Measurements from ENCODE around the gene ZBTB20. TPM values are rescaled to one million over a fixed set of nuclear protein-coding genes. Genes with fewer than 3 reads are reported as not detected.

ZBTB20 gene
- total and polyA plus RNA-seq, 4 donors, result 0.88 to 83.2 (median 20.4) TPM

GRCh38 chr3:115154611-115155010 lies 7.5 kb upstream of the ZBTB20 start:
- TF ChIP-seq HNF4G (IDR thresholded peaks at IDR 0.05), result no peak
- TF ChIP-seq, protein P1, sequence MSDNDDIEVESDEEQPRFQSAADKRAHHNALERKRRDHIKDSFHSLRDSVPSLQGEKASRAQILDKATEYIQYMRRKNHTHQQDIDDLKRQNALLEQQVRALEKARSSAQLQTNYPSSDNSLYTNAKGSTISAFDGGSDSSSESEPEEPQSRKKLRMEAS (IDR thresholded peaks at IDR 0.05), result no peak
- no peak for TF ChIP-seq SP1 (IDR thresholded peaks at IDR 0.05)
- TF ChIP-seq EGR1 (IDR thresholded peaks at IDR 0.05; ENCODE audit: low read depth in 2 of 2), result no peak
- no peak for TF ChIP-seq JUND (IDR thresholded peaks at IDR 0.05)
- no peak for TF ChIP-seq YY1 (IDR thresholded peaks at IDR 0.05)
- TF ChIP-seq GABPA (IDR thresholded peaks at IDR 0.05 in 1 of 2, conservative IDR thresholded peaks at IDR 0.05 in 1 of 2), result no peak
- no peak for TF ChIP-seq REST (IDR thresholded peaks at IDR 0.05)
- no peak for TF ChIP-seq FOXA1 (IDR thresholded peaks at IDR 0.05)
- 82% methylated on average over 3 of the region's 3 CpGs for WGBS
- H3K27ac ChIP-seq (ENCODE audit: low read depth in 1 of 2, low read length in 2 of 2), result no peak overlapping the region

DNA sequence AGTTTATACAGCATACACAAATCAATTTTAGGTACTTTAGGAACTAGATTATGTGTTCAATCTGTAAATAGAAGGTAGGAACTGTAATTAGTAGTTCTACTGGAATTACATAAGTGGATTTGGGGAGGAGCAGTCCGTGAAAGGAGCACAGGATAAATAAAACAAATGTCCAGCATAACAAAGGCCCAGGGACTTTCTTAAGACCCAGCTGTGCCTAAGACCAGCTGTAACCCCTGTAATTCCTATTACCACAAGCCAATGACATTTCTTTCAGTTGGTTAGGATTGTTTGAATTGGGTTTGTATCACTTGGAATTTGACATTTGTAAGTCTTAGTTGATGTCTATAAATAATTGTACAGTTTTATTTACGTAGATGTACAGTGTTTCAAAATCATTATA lies 4.8 kb upstream of the ZBTB20 start:
- no peak overlapping the region for H3K9ac ChIP-seq (ENCODE audit: low read depth in 1 of 2, low read length in 2 of 2)
- DNase-seq (ENCODE audit: low spot score), result no peak
- no peaks in the 10 kb centered on the region for H3K36me3 ChIP-seq (ENCODE audit: control insufficient read depth in 4 of 4, insufficient read depth in 3 of 4, low read depth in 1 of 4, low read length in 3 of 4)
- 80% methylated on average over 2 of the region's 2 CpGs for WGBS
- H3K4me3 ChIP-seq (ENCODE audit: low read depth in 1 of 3, low read length in 3 of 3), result no peak overlapping the region
- peaks cover 0 to 4% (median 2%) of the 10 kb centered on the region in 4 donors for H3K4me1 ChIP-seq (ENCODE audit: control insufficient read depth in 4 of 4, insufficient read depth in 4 of 4, low read length in 3 of 4)
- TF ChIP-seq YY1 (IDR thresholded peaks at IDR 0.05), result no peak
- TF ChIP-seq REST (IDR thresholded peaks at IDR 0.05), result no peak
- TF ChIP-seq, protein P2, sequence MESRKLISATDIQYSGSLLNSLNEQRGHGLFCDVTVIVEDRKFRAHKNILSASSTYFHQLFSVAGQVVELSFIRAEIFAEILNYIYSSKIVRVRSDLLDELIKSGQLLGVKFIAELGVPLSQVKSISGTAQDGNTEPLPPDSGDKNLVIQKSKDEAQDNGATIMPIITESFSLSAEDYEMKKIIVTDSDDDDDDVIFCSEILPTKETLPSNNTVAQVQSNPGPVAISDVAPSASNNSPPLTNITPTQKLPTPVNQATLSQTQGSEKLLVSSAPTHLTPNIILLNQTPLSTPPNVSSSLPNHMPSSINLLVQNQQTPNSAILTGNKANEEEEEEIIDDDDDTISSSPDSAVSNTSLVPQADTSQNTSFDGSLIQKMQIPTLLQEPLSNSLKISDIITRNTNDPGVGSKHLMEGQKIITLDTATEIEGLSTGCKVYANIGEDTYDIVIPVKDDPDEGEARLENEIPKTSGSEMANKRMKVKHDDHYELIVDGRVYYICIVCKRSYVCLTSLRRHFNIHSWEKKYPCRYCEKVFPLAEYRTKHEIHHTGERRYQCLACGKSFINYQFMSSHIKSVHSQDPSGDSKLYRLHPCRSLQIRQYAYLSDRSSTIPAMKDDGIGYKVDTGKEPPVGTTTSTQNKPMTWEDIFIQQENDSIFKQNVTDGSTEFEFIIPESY (IDR thresholded peaks at IDR 0.05), result no peak
- TF ChIP-seq JUND (IDR thresholded peaks at IDR 0.05), result no peak
- no peak for TF ChIP-seq RAD21 (IDR thresholded peaks at IDR 0.05)
- TF ChIP-seq GABPA (IDR thresholded peaks at IDR 0.05 in 1 of 2, conservative IDR thresholded peaks at IDR 0.05 in 1 of 2), result no peak
- no peak for TF ChIP-seq FOXA2 (IDR thresholded peaks at IDR 0.05)
- TF ChIP-seq HNF4A (conservative IDR thresholded peaks at IDR 0.05), result no peak
- no peak for TF ChIP-seq HNF4G (IDR thresholded peaks at IDR 0.05)
- no peak for TF ChIP-seq NR2F2 (IDR thresholded peaks at IDR 0.05)
- TF ChIP-seq EGR1 (IDR thresholded peaks at IDR 0.05; ENCODE audit: low read depth in 2 of 2), result no peak
- TF ChIP-seq TAF1 (conservative IDR thresholded peaks at IDR 0.05), result no peak
- TF ChIP-seq, protein P3, sequence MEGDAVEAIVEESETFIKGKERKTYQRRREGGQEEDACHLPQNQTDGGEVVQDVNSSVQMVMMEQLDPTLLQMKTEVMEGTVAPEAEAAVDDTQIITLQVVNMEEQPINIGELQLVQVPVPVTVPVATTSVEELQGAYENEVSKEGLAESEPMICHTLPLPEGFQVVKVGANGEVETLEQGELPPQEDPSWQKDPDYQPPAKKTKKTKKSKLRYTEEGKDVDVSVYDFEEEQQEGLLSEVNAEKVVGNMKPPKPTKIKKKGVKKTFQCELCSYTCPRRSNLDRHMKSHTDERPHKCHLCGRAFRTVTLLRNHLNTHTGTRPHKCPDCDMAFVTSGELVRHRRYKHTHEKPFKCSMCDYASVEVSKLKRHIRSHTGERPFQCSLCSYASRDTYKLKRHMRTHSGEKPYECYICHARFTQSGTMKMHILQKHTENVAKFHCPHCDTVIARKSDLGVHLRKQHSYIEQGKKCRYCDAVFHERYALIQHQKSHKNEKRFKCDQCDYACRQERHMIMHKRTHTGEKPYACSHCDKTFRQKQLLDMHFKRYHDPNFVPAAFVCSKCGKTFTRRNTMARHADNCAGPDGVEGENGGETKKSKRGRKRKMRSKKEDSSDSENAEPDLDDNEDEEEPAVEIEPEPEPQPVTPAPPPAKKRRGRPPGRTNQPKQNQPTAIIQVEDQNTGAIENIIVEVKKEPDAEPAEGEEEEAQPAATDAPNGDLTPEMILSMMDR (IDR thresholded peaks at IDR 0.05; ENCODE audit: low read depth, low read length, missing input control), result no peak
- TF ChIP-seq RXRA (IDR thresholded peaks at IDR 0.05), result no peak
- TF ChIP-seq ATF3 (IDR thresholded peaks at IDR 0.05), result no peak
- H3K9me3 ChIP-seq (ENCODE audit: control insufficient read depth in 4 of 4, low read length in 3 of 4), result no peaks in the 10 kb centered on the region
- H3K27ac ChIP-seq (ENCODE audit: low read depth in 1 of 2, low read length in 2 of 2), result no peak overlapping the region
- no peaks in the 10 kb centered on the region for H3K27me3 ChIP-seq (ENCODE audit: control insufficient read depth in 4 of 4, insufficient read depth in 4 of 4, low read length in 3 of 4)

More at GRCh38 chr3:115154611-115155010, 7.5 kb upstream of the ZBTB20 start:
- H3K9me3 ChIP-seq (ENCODE audit: control insufficient read depth in 4 of 4, low read length in 3 of 4), result no peaks in the 10 kb centered on the region
- no peak overlapping the region for H3K4me3 ChIP-seq (ENCODE audit: low read depth in 1 of 3, low read length in 3 of 3)
- H3K4me1 ChIP-seq (ENCODE audit: control insufficient read depth in 4 of 4, insufficient read depth in 4 of 4, low read length in 3 of 4), result no peaks in the 10 kb centered on the region
- no peak overlapping the region for H3K9ac ChIP-seq (ENCODE audit: low read depth in 1 of 2, low read length in 2 of 2)
- DNase-seq (ENCODE audit: low spot score), result no peak
- H3K36me3 ChIP-seq (ENCODE audit: control insufficient read depth in 4 of 4, insufficient read depth in 3 of 4, low read depth in 1 of 4, low read length in 3 of 4), result no peaks in the 10 kb centered on the region
- no peaks in the 10 kb centered on the region for H3K27me3 ChIP-seq (ENCODE audit: control insufficient read depth in 4 of 4, insufficient read depth in 4 of 4, low read length in 3 of 4)

Data from liver (tissue), 9 donors.